GM12878 (cell line): ENCODE measurements around the gene AP3M1. TPM values are rescaled to one million over a fixed set of nuclear protein-coding genes. Genes with fewer than 3 reads are reported as not detected.

Source experiments
- BMI1 ChIP-seq: fragments of 450-650 bp; IDR thresholded peaks from 2 replicates; pipeline ENCODE4 v1.6.1; 2016; ENCODE audit warnings: mild to moderate bottlenecking, moderate library complexity, borderline replicate concordance
- CBFB ChIP-seq: IDR thresholded peaks from 2 replicates; pipeline ENCODE4 v1.6.1; 2016; ENCODE audit warnings: antibody characterized with exemption, low read depth
- CHD4 ChIP-seq: fragments of 200-600 bp; sonication (generic); IDR thresholded peaks from 2 replicates; pipeline ENCODE4 v1.6.1; 2016; ENCODE audit warnings: mild to moderate bottlenecking
- DPF2 ChIP-seq: fragments of 450-650 bp; IDR thresholded peaks from 2 replicates; pipeline ENCODE4 v1.6.1; 2017; ENCODE audit warnings: mild to moderate bottlenecking
- EED ChIP-seq: sonication (generic); IDR thresholded peaks from 2 replicates; pipeline ENCODE4 v1.6.1; 2016; ENCODE audit warnings: antibody characterized with exemption, low read depth
- ESRRA ChIP-seq: IDR thresholded peaks from 2 replicates; pipeline ENCODE4 v1.6.1; 2012; ENCODE audit warnings: mild to moderate bottlenecking, low read length, improper control_type of control experiment
- FOXM1 ChIP-seq: IDR thresholded peaks from 2 replicates; pipeline ENCODE4 v1.6.1; 2012; ENCODE audit warnings: low read depth, mild to moderate bottlenecking, inconsistent platforms, low read length, moderate library complexity
- GABPA ChIP-seq: IDR thresholded peaks from 2 replicates; pipeline ENCODE4 v1.6.1; 2014; ENCODE audit warnings: antibody characterized with exemption, low read depth, mild to moderate bottlenecking, inconsistent platforms
- HDGF ChIP-seq: fragments of 450-650 bp; IDR thresholded peaks from 2 replicates; pipeline ENCODE4 v1.6.1; 2016; ENCODE audit warnings: antibody characterized with exemption
- IRF5 ChIP-seq: fragments of 450-650 bp; IDR thresholded peaks from 2 replicates; pipeline ENCODE4 v1.6.1; 2017; ENCODE audit warnings: borderline replicate concordance
- KAT2A ChIP-seq: conservative IDR thresholded peaks from 2 replicates; pipeline ENCODE4 v1.6.1; 2011; ENCODE audit warnings: low read depth, low read length; ENCODE audit not compliant: control insufficient read depth
- KLF5 ChIP-seq: fragments of 450-650 bp; IDR thresholded peaks from 2 replicates; pipeline ENCODE4 v1.6.1; 2014; ENCODE audit warnings: mild to moderate bottlenecking; ENCODE audit not compliant: partially characterized antibody
- MTA3 ChIP-seq: IDR thresholded peaks from 2 replicates; pipeline ENCODE4 v1.6.1; 2012; ENCODE audit warnings: low read length, inconsistent platforms, borderline replicate concordance
- MYC ChIP-seq: IDR thresholded peaks from 2 replicates; pipeline ENCODE4 v1.6.1; 2011; ENCODE audit warnings: mild to moderate bottlenecking, low read length, moderate library complexity, inconsistent platforms; ENCODE audit not compliant: insufficient read depth, insufficient replicate concordance, insufficient read length, severe bottlenecking
- NR2C2 ChIP-seq: IDR thresholded peaks from 2 replicates; pipeline ENCODE4 v1.6.1; 2011; ENCODE audit warnings: borderline replicate concordance, low read depth; ENCODE audit not compliant: control insufficient read depth, insufficient read length
- NR2F1 ChIP-seq: fragments of 450-650 bp; conservative IDR thresholded peaks from 2 replicates; pipeline ENCODE4 v1.6.1; 2017; ENCODE audit warnings: mild to moderate bottlenecking
- PML ChIP-seq: IDR thresholded peaks from 2 replicates; pipeline ENCODE4 v1.6.1; 2012; ENCODE audit warnings: low read length, inconsistent platforms
- RAD21 ChIP-seq: IDR thresholded peaks from 2 replicates; pipeline ENCODE4 v1.6.1; 2011; ENCODE audit warnings: mild to moderate bottlenecking, low read depth, low read length, moderate library complexity; ENCODE audit not compliant: insufficient read depth
- RFX5 ChIP-seq: IDR thresholded peaks from 2 replicates; pipeline ENCODE4 v1.6.1; 2011; ENCODE audit warnings: low read depth, low read length, improper control_type of control experiment
- SRF ChIP-seq, 2 experiments: IDR thresholded peaks; 2 replicates each; pipeline ENCODE4 v1.6.1; 2011; ENCODE audit warnings: low read depth in 2 of 2, low read length in 2 of 2, mild to moderate bottlenecking in 1 of 2, moderate library complexity in 1 of 2
- STAT1 ChIP-seq: fragments of 450-650 bp; conservative IDR thresholded peaks from 2 replicates; pipeline ENCODE4 v1.6.1; 2014; ENCODE audit warnings: antibody characterized with exemption, mild to moderate bottlenecking
- SUPT20H ChIP-seq: IDR thresholded peaks from 2 replicates; pipeline ENCODE4 v1.6.1; 2011; ENCODE audit warnings: low read depth, mild to moderate bottlenecking, low read length, moderate library complexity, borderline replicate concordance; ENCODE audit not compliant: control insufficient read depth
- TAF1 ChIP-seq: IDR thresholded peaks from 2 replicates; pipeline ENCODE4 v1.6.1; 2011; ENCODE audit warnings: mild to moderate bottlenecking, low read depth, low read length, borderline replicate concordance
- ZNF274 ChIP-seq: IDR thresholded peaks from one replicate; pipeline ENCODE4 v1.8.0; 2011; ENCODE audit not compliant: insufficient read length, insufficient read depth
- ZSCAN29 ChIP-seq: fragments of 450-650 bp; IDR thresholded peaks from 2 replicates; pipeline ENCODE4 v1.6.1; 2017; ENCODE audit warnings: mild to moderate bottlenecking, moderate library complexity
- ZZZ3 ChIP-seq: IDR thresholded peaks from 2 replicates; pipeline ENCODE4 v1.6.1; 2011; ENCODE audit warnings: low read depth; ENCODE audit not compliant: control insufficient read depth, insufficient read length
- polyA plus RNA-seq, 11 experiments: library from polyadenylated mRNA; depleted of rRNA in 4 of 11; unstranded in 6 of 11; stranded (reverse) in 5 of 11; fragments of >200 nt; fragmentation: Nextera tagmentation in 4 of 11; fragmentation: Illumina TruSeq in 1 of 11; extraction: Ambion mirVana in 4 of 11; extraction: Trizol in 1 of 11; gene quantifications; 1 replicate in 1 of 11; 2 replicates in 10 of 11; pipeline versions ENCODE4 v1.2.1 to v1.2.3, GENCODE V29; 2011 to 2016; ENCODE audit warnings: inconsistent platforms in 2 of 11, missing spikeins in 2 of 11, low read depth in 1 of 11
- total RNA-seq, 4 experiments: library from RNA; depleted of rRNA in 3 of 4; stranded (reverse); fragments of >200 nt in 3 of 4; fragmentation: Illumina TruSeq in 1 of 4; extraction: Trizol in 1 of 4; gene quantifications; 2 replicates each; pipeline versions ENCODE4 v1.2.1 to v1.2.3, GENCODE V29; 2013 to 2021
- TF ChIP-seq, protein P1 (sequence below), 3 experiments: IDR thresholded peaks in 2 of 3; conservative IDR thresholded peaks in 1 of 3; 2 replicates each; pipeline ENCODE4 v1.5.1; 2011; ENCODE audit warnings: low read depth in 3 of 3, low read length in 3 of 3, mild to moderate bottlenecking in 3 of 3, control low read depth in 2 of 3, moderate library complexity in 2 of 3, inconsistent platforms in 1 of 3, mixed read lengths in 1 of 3; ENCODE audit not compliant: control insufficient read depth in 2 of 3, insufficient read depth in 1 of 3; ENCODE audit errors: extremely low read depth in 1 of 3
- TF ChIP-seq, protein P2 (sequence below): IDR thresholded peaks from 2 replicates; pipeline ENCODE4 v1.6.1; 2012; ENCODE audit warnings: low read depth, low read length, improper control_type of control experiment
- TF ChIP-seq, protein P3 (sequence below): IDR thresholded peaks from 2 replicates; pipeline ENCODE4 v1.6.1; 2011; ENCODE audit warnings: low read depth, low read length, improper control_type of control experiment, borderline replicate concordance
- TF ChIP-seq, protein P4 (sequence below): IDR thresholded peaks from 2 replicates; pipeline ENCODE4 v1.6.1; 2011; ENCODE audit warnings: low read depth, mild to moderate bottlenecking, low read length, moderate library complexity, borderline replicate concordance; ENCODE audit errors: extremely low read depth

Gene AP3M1
- total and polyA plus RNA-seq, 10 of the 15 experiments (the other 5 are each of a cell fraction or from before 2014, with no cell fraction given), result 22.1 to 83.4 (median 47.7) TPM

GRCh38 chr10:74078037-74078436, 72.6 kb downstream of the AP3M1 start (continued):
- TF ChIP-seq, protein P1, sequence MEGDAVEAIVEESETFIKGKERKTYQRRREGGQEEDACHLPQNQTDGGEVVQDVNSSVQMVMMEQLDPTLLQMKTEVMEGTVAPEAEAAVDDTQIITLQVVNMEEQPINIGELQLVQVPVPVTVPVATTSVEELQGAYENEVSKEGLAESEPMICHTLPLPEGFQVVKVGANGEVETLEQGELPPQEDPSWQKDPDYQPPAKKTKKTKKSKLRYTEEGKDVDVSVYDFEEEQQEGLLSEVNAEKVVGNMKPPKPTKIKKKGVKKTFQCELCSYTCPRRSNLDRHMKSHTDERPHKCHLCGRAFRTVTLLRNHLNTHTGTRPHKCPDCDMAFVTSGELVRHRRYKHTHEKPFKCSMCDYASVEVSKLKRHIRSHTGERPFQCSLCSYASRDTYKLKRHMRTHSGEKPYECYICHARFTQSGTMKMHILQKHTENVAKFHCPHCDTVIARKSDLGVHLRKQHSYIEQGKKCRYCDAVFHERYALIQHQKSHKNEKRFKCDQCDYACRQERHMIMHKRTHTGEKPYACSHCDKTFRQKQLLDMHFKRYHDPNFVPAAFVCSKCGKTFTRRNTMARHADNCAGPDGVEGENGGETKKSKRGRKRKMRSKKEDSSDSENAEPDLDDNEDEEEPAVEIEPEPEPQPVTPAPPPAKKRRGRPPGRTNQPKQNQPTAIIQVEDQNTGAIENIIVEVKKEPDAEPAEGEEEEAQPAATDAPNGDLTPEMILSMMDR (IDR thresholded peaks at IDR 0.05 in 2 of 3, conservative IDR thresholded peaks at IDR 0.05 in 1 of 3; ENCODE audit: control insufficient read depth in 2 of 3, extremely low read depth in 1 of 3, insufficient read depth in 1 of 3, low read depth in 3 of 3, low read length in 3 of 3), result no peak
- TF ChIP-seq MYC (no peak), GABPA (no peak), ZSCAN29 (no peak), DPF2 (peak; percentile 73; the same call in 1 of the 2 replicates), RAD21 (no peak), RFX5 (no peak), ESRRA (no peak), TAF1 (no peak), BMI1 (peak; percentile 40; the same call in 1 of the 2 replicates), SUPT20H (no peak), KAT2A (no peak), ZNF274 (no peak), HDGF (no peak), IRF5 (no peak), MTA3 (no peak), STAT1 (no peak), KLF5 (no peak), ZZZ3 (no peak), FOXM1 (no peak), EED (no peak), NR2C2 (no peak), PML (no peak), NR2F1 (no peak), CHD4 (no peak), SRF (IDR thresholded peaks at IDR 0.05; ENCODE audit: low read depth in 2 of 2, low read length in 2 of 2) (no peak), CBFB (peak; percentile 49; the same call in 1 of the 2 replicates)
- TF ChIP-seq, protein P2, sequence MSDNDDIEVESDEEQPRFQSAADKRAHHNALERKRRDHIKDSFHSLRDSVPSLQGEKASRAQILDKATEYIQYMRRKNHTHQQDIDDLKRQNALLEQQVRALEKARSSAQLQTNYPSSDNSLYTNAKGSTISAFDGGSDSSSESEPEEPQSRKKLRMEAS, result no peak
- TF ChIP-seq, protein P3, sequence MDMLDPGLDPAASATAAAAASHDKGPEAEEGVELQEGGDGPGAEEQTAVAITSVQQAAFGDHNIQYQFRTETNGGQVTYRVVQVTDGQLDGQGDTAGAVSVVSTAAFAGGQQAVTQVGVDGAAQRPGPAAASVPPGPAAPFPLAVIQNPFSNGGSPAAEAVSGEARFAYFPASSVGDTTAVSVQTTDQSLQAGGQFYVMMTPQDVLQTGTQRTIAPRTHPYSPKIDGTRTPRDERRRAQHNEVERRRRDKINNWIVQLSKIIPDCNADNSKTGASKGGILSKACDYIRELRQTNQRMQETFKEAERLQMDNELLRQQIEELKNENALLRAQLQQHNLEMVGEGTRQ, result no peak
- TF ChIP-seq, protein P4, sequence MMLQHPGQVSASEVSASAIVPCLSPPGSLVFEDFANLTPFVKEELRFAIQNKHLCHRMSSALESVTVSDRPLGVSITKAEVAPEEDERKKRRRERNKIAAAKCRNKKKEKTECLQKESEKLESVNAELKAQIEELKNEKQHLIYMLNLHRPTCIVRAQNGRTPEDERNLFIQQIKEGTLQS, result no peak
